GM12872 (cell line): ENCODE data around the gene HOXD3.

Experiments
- TF ChIP-seq, protein P1 (sequence below): IDR thresholded peaks from 3 replicates; pipeline ENCODE4 v1.5.1; 2011; ENCODE audit warnings: low read depth, mild to moderate bottlenecking, low read length, moderate library complexity; ENCODE audit not compliant: insufficient read depth

The HOXD3 gene

DNA sequence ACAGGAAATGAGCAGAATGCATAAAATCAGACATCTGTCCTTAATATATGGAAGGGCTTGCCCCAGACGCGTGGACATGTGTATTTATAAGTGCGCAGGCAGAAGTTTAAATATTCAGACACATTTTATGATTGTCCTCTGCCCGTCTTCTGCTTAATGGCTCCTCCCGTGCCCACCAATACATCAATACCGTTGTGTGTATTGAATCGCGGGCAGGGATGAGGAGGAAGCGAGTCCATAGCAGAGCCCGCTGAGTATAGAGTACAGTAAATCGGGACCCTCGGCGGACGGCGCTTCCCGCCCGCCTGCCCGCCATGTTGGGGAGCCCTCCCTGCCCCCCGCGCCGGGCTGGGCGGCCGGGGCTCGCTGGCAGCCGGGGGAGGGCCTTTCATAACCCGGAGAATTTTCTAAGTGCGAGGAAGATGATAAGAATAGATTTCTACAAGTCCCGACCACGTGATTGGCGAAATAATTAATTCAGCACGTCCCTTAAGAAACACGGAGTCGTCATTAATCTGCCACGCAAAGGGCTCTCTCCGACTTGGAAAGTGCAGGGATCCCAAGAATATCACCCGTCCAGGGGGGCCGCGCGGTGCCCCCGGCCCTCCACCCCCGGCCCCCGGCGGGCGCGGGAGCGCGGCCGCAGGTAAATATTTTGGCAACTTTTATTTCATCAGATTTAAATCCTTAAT lies at the start of gene HOXD3:
Gene HOXD3, plus strand, starts transcription at position 501 of the 692 bp plus-strand sequence. CDS start 11,808 bp downstream, outside the sequence.
- TF ChIP-seq, protein P1, sequence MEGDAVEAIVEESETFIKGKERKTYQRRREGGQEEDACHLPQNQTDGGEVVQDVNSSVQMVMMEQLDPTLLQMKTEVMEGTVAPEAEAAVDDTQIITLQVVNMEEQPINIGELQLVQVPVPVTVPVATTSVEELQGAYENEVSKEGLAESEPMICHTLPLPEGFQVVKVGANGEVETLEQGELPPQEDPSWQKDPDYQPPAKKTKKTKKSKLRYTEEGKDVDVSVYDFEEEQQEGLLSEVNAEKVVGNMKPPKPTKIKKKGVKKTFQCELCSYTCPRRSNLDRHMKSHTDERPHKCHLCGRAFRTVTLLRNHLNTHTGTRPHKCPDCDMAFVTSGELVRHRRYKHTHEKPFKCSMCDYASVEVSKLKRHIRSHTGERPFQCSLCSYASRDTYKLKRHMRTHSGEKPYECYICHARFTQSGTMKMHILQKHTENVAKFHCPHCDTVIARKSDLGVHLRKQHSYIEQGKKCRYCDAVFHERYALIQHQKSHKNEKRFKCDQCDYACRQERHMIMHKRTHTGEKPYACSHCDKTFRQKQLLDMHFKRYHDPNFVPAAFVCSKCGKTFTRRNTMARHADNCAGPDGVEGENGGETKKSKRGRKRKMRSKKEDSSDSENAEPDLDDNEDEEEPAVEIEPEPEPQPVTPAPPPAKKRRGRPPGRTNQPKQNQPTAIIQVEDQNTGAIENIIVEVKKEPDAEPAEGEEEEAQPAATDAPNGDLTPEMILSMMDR, result no peak

DNA sequence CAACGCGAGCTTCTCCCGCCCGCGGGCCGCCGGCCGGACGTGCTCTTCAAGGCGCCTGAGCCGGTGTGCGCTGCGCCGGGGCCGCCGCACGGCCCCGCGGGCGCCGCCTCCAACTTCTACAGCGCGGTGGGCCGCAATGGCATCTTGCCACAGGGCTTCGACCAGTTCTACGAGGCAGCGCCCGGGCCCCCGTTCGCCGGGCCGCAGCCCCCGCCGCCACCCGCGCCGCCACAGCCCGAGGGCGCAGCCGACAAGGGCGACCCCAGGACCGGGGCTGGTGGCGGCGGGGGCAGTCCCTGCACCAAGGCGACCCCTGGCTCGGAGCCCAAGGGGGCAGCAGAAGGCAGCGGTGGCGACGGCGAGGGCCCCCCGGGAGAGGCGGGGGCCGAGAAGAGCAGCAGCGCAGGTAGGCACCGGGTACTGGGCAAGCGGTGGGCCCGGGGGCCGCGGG lies 49.4 kb upstream of the HOXD3 start:
- TF ChIP-seq, protein P1, result no peak

DNA sequence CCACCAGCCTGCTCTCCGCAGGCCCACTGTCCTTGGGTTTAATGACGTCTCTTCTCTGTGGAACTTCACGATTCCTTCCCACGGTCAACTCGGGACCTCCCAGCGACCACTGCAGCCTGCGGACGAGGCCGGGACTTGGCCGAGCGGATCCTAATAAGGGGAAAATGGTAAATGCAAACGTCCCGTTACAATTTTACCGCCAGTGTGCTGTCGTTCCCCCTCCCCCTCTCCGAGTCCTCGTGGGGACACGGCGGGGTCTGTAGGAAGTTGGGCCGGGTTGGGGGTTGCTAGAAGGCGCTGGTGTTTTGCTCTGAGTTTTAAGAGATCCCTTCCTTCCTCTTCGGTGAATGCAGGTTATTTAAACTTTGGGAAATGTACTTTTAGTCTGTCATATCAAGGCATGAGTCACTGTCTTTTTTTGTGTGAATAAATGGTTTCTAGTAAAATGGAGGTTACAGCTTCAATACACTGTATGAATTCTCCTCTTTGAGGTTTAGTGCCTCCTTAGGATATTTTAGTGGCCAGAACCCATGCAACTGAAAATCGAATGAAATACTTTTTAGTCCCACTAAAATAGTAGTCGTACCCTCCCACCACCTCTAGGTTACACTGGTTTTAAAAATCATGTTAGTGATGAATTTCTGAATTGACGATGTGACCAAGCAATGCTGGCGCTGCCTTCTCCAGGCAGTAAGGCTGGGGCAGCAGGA lies 47.8 kb upstream of the HOXD3 start:
- TF ChIP-seq, protein P1, result no peak

DNA sequence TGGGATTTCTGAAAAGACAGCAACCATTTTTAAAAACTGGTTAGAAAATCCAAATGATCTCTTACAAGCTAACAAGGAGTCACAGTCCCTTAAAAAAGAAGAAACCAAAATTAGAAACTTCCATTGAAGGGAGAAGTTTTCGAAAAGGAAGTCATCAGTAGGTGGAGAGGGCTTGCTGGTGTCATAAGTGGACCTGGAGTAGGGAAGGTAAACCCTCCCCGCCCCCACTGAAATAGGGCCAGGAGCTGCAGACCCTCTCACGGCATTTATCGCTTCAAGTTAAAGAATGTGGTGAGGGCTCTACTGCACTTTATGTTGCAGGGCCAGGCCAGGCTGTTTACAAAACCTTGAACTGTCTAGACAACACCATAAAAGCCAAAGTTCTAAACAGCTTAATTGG lies 47.2 kb upstream of the HOXD3 start:
- TF ChIP-seq, protein P1, result no peak

DNA sequence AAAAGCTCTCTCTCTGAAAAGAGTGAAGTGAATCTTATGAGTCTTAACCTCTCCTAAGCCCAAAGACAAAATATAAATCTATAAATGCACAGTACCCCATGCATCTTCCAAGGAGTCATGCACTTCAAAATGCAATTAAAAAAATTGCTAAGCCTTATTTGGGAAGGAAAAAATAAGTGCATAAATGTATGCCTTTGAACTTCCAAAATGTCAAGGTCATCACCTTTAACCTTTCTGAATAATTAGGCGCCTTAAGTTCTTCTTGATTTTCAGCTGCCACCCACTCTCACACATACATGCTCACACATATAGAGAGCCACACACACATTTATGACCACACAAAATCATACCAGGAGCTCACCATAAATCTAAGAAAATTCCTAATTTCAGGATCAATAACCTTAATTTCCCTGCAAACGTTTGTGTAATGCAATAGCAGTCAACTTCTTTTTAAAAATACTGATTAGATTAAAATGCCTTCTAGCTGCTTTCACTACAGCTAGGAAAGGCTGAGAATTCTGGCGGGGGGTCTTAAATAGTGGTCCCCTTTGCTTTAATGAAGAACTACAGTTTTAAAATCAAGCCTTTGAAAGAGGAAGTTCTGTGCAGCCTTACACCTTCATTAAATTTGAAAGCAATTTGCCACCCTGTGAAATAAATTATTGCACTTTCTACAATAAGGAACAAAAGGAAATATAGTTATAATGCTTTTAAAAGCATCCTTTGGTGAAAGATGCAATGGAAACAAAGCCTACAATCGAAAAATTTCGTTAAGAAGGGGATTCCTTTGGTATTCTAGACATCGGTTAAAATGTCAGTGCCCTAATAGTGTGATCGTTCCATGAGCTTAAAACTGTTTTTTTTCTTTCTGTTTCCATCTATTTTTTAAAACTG lies 46.4 kb upstream of the HOXD3 start:
- TF ChIP-seq, protein P1, result no peak

DNA sequence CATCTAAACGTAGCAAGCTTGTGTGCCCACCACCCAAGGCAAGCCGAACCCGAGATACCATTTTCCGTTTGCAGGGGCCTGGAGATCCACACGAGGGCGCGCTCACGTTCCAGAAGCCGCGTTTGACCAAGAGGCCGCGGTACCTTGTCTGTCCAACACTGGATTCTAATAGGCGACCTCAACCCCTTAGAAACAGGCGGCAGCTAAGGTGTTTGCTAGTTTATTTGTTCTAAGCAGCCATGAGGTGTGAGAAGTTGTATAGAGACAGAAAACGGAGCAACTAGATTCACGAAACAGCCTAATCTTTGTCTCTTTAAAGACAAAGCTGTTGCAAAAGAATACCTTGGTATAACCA lies 45.8 kb upstream of the HOXD3 start:
- TF ChIP-seq, protein P1, result peak; percentile 82

DNA sequence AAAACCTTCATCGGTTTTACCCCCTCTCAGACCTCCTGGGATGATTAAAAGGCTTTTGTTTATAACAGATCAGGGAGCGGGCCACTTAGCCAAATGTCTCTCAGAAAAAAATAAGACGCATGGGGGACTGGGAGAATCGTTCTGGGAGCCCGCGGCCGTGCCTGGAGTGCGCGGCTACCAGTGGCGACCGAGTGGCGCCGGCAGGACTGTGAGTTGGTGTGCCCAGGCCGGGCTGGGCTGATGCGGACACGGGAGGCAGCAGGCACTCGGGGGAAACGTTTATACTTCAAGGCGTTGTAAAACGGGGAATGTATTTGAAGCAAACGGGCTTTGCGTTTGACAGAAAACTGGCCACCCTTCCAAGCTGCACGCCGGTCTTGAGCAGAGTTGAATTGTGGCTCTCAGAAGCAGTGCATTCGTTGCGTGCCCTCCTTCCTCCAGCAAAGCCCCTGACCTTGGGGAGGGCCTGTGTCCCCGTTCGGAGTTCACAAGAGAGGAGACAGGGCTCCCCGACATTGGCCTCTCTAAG lies 45.2 kb upstream of the HOXD3 start:
- TF ChIP-seq, protein P1, result no peak
